ENCODE results near the gene SLX4IP. TPM values are rescaled to one million over a fixed set of nuclear protein-coding genes. Genes with fewer than 3 reads are reported as not detected.
A peak's percentile ranks its signal among the peaks of the same experiment; 100 is the strongest.

SLX4IP gene
- total RNA-seq, 1 donor from 2014 or later, result 4.5 TPM

DNA sequence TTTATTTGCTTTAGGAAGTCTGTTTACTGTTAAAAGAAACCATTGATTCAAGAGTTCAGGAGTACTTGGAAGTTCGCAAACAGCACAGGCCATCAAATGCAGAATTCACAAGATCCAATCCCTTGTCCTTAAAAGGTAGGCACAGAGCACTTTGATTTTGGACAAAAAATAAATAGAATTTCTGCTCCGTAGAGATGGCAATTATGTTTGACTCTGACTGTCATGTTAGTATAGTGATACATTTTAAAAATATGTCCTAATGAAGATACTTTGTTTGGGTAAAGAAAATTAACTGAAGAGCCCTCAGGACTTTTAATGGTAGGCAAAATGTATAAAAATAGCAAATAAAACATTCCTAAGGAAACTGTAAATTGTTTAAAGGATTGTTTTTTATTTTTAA lies 125.6 kb downstream of the SLX4IP start:
- intact Hi-C loops (cut with DNase I), result no loop called here
- no peak for DNase-seq (ENCODE audit: low spot score in 2 of 2)
- H3K9me3 ChIP-seq, result peaks cover 0 to 5% of the 10 kb centered on the region in 2 donors

DNA sequence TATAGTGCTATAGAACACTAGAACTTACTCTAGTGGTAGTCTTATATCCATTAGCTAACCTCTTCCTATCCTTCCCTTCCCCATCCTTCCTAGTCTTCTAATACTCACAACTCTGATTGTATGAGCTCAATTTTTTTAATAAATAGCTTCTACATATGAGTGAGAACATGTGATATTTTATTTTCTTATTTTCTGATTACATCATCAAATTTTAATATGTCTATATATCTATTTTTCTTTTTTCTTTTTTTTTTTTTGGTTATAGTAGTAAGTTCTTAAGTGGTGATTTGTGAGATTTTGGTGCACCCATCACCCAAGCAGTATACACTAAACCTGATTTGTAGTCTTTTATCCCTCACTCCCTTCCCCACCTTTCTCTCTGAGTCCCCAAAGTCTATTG lies 126.2 kb downstream of the SLX4IP start:
- TF ChIP-seq, protein P1, sequence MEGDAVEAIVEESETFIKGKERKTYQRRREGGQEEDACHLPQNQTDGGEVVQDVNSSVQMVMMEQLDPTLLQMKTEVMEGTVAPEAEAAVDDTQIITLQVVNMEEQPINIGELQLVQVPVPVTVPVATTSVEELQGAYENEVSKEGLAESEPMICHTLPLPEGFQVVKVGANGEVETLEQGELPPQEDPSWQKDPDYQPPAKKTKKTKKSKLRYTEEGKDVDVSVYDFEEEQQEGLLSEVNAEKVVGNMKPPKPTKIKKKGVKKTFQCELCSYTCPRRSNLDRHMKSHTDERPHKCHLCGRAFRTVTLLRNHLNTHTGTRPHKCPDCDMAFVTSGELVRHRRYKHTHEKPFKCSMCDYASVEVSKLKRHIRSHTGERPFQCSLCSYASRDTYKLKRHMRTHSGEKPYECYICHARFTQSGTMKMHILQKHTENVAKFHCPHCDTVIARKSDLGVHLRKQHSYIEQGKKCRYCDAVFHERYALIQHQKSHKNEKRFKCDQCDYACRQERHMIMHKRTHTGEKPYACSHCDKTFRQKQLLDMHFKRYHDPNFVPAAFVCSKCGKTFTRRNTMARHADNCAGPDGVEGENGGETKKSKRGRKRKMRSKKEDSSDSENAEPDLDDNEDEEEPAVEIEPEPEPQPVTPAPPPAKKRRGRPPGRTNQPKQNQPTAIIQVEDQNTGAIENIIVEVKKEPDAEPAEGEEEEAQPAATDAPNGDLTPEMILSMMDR (IDR thresholded peaks at IDR 0.05), result no peak
- Histone ChIP-seq H3K27ac (peak overlapping the region in 1 of 2 donors; percentile 68), H3K4me1 (peaks cover 7 to 39% of the 10 kb centered on the region in 2 donors), H3K27me3 (no peaks in the 10 kb centered on the region), H3K4me3 (no peak overlapping the region), H3K36me3 (no peaks in the 10 kb centered on the region), H3K9me3 (peaks cover 0 to 5% of the 10 kb centered on the region in 2 donors)
- intact Hi-C loops (cut with DNase I), result no loop called here
- DNase-seq (ENCODE audit: low spot score in 2 of 2), result no peak

More for the DNA sequence above, 125.6 kb downstream of the SLX4IP start:
- Histone ChIP-seq H3K4me3 (no peak overlapping the region), H3K4me1 (peaks cover 7 to 41% of the 10 kb centered on the region in 2 donors), H3K36me3 (no peaks in the 10 kb centered on the region), H3K27me3 (no peaks in the 10 kb centered on the region), H3K27ac (peak overlapping the region; percentile 68 to 69)
- TF ChIP-seq, protein P1 (IDR thresholded peaks at IDR 0.05), result no peak

DNA sequence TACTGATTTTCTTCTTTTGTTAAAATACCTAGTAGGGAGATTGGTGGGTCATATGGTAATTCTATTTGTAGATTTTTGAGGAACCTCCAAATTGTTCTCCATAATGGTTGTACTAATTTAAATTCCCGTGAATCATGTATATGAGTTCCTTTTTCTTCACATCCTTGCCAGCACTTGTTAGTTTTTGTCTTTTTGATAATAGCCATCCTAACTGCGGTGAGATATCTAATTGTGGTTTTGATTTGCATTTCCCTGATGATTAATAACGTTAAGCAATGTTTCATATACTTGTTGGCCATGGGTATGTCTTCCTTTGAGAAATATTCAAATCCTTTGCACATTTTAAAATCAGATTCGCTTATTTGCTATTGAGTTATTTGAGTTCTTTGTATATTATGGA lies 127.8 kb downstream of the SLX4IP start:
- DNase-seq (ENCODE audit: low spot score in 2 of 2), result no peak
- TF ChIP-seq, protein P1 (IDR thresholded peaks at IDR 0.05), result no peak
- Histone ChIP-seq H3K27me3 (no peaks in the 10 kb centered on the region), H3K27ac (no peak overlapping the region), H3K4me3 (no peak overlapping the region), H3K36me3 (no peaks in the 10 kb centered on the region), H3K9me3 (peaks cover 0 to 5% of the 10 kb centered on the region in 2 donors), H3K4me1 (peaks cover 6 to 26% of the 10 kb centered on the region in 2 donors)
- intact Hi-C loops (cut with DNase I), result no loop called here

DNA sequence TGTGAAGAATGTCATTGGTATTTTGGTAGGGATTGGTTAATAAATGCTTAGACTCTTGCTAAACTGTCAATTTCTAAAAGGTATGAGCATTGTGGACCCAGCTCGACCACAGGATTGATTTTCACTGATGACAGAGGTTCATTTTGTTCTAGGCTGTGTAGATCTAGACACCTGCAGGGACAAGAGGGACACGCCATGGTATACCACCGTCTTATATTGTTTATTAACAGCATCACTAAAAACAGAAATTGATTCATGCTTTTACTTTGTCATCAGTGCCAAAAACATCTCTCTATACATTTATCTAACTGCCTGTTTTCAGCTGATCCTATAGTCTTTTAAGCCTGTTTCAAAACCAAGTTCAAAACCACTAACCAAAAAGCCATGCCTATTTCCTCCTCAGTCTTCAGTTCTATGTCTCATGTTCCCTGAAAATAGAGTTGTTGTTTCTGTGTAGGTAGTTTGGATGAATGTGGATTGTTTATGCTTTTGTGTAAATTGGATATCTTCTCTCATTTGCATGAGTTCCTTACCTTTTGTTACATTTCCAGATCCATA lies 128.9 kb downstream of the SLX4IP start:
- Histone ChIP-seq H3K27ac (peak overlapping the region; percentile 85 to 88), H3K36me3 (no peaks in the 10 kb centered on the region), H3K9me3 (peaks cover 0 to 5% of the 10 kb centered on the region in 2 donors), H3K27me3 (no peaks in the 10 kb centered on the region), H3K4me3 (no peak overlapping the region), H3K4me1 (peaks cover 4 to 22% of the 10 kb centered on the region in 2 donors)
- no peak for DNase-seq (ENCODE audit: low spot score in 2 of 2)
- TF ChIP-seq, protein P1 (IDR thresholded peaks at IDR 0.05), result no peak
- intact Hi-C loops (cut with DNase I), result no loop called here

DNA sequence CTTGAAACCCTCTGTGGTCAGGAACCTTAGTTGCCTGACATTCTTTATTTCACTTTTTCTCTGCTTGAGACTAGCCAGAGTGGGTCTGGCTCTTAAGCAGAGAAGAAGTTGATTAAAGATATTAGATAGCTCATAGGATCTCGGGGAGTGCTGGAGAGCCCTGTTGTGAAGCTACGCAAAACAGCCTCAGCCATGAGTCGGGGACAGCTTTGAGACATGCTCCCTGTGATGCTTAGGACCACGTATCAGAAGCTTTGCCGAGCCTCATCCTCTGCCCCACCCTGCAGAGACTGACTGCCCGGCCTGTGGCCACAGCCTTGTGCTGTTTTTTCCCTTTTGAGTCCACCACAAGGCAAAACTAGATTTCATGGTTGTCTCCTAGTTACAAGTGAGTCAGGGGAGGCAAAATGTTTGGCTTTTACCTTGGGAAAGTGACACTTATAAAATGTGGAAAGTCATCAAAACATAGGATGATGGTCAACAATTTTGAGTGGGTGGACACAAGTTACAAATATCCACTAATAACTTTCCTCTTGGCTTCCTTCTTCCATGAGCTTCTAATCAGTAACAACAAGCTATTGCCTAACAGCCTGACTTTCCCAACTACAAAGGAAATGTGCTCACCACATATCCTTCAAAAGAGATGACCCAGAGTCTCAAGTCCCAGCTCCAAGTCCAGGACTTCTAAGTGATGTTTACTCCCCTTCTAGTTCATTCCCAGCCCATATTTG lies 130.3 kb downstream of the SLX4IP start:
- TF ChIP-seq, protein P1 (IDR thresholded peaks at IDR 0.05), result no peak
- DNase-seq (ENCODE audit: low spot score in 2 of 2), result no peak
- H3K27ac ChIP-seq, result peak overlapping the region; percentile 85 to 88
- intact Hi-C loops (cut with DNase I), result no loop called here
- no peaks in the 10 kb centered on the region for H3K36me3 ChIP-seq
- no peaks in the 10 kb centered on the region for H3K27me3 ChIP-seq
- no peak overlapping the region for H3K4me3 ChIP-seq
- peaks cover 0 to 5% of the 10 kb centered on the region in 2 donors for H3K9me3 ChIP-seq
- H3K4me1 ChIP-seq, result peaks cover 4 to 14% of the 10 kb centered on the region in 2 donors
